DMS53 treated with DMSO at 0.1 percent for 48 hours (cell line): ENCODE results near the gene TIMM10.
"Not testable (repeated sequence)": the region's sequence is repeated elsewhere in the genome, so short reads cannot be mapped to it uniquely, and the experiment has no call there.

ENCODE experiments used
- DNase-seq: peaks from one replicate; lab custom pipeline; 2025; ENCODE audit not compliant: unreplicated experiment; lab: John Stamatoyannopoulos, UW

Gene TIMM10

GRCh38 chr11:57542582-57542981, 12.0 kb upstream of the TIMM10 start:
- DNase-seq: no peak

- DNase-seq: no peak
Measured at GRCh38 chr11:57541169-57541568, 10.6 kb upstream of the TIMM10 start.

GRCh38 chr11:57539342-57539741, 8.8 kb upstream of the TIMM10 start:
- DNase-seq: no peak

GRCh38 chr11:57536947-57537619, 6.5 kb upstream of the TIMM10 start, which contains the start of gene SMTNL1:
TSS of gene SMTNL1 (plus strand) at chr11:57537595. CDS start at chr11:57542643, 5,048 bp downstream.
- no peak for DNase-seq

- not testable (repeated sequence) for DNase-seq
Measured at GRCh38 chr11:57534449-57534848, 3.9 kb upstream of the TIMM10 start.

GRCh38 chr11:57530215-57530595, 349 bp downstream of the TIMM10 start:
- DNase-seq: no peak

GRCh38 chr11:57529012-57529411, 1.5 kb downstream of the TIMM10 start:
- DNase-seq: no peak

- DNase-seq: no peak
Measured at GRCh38 chr11:57527056-57527631, 3.4 kb downstream of the TIMM10 start.

GRCh38 chr11:57523419-57523818, 7.1 kb downstream of the TIMM10 start:
- no peak for DNase-seq

- no peak for DNase-seq
Measured at GRCh38 chr11:57521116-57521515, 9.4 kb downstream of the TIMM10 start.

GRCh38 chr11:57516061-57516443, 14.5 kb downstream of the TIMM10 start:
- DNase-seq: no peak

- no peak for DNase-seq
Measured at GRCh38 chr11:57515332-57516060, 15.1 kb downstream of the TIMM10 start, which contains the start of gene SLC43A1. TSS of gene SLC43A1 (minus strand) at chr11:57515702. CDS start at chr11:57514111, 1,591 bp downstream.

- no peak for DNase-seq
Measured at GRCh38 chr11:57514538-57515331, 15.8 kb downstream of the TIMM10 start.

GRCh38 chr11:57513911-57514537, 16.5 kb downstream of the TIMM10 start:
- no peak for DNase-seq

- no peak for DNase-seq
Measured at GRCh38 chr11:57513452-57513795, 17.1 kb downstream of the TIMM10 start.

- DNase-seq: no peak
Measured at GRCh38 chr11:57512646-57513451, 17.7 kb downstream of the TIMM10 start.

GRCh38 chr11:57511741-57512430, 18.7 kb downstream of the TIMM10 start:
- DNase-seq: no peak

- DNase-seq: no peak
Measured at GRCh38 chr11:57508341-57509170, 22.0 kb downstream of the TIMM10 start.

- DNase-seq: no peak
Measured at GRCh38 chr11:57506522-57506921, 24.0 kb downstream of the TIMM10 start.
